Psoas muscle (tissue), 8 donors: ENCODE data around the gene ARPC1B. TPM values are rescaled to one million over a fixed set of nuclear protein-coding genes. Genes with fewer than 3 reads are reported as not detected.
"Not testable (repeated sequence)": the region's sequence is repeated elsewhere in the genome, so short reads cannot be mapped to it uniquely, and the experiment has no call there.

Source experiments
- ATAC-seq, 4 donors: fragments of 200-7000 bp; cut with Tn5 transposase; one replicate each; pipeline ENCODE4 v1.9.1; 2020; ENCODE audit warnings: moderate library complexity in 3 of 4, mild to moderate bottlenecking in 2 of 4
- DNase-seq, 2 donors: peaks; one replicate each; pipeline ENCODE4 v3.0.0-alpha.2; 2020
- H3K27ac ChIP-seq: fragments of 200-600 bp; one replicate; pipeline ENCODE4 v1.8.0; 2022
- H3K27me3 ChIP-seq, 3 donors: fragments of 200-600 bp in 1 of 3; one replicate each; pipeline versions ENCODE4 v1.6.1 to v1.8.0; 2013 to 2022; ENCODE audit warnings: low read length in 2 of 3, mild to moderate bottlenecking in 2 of 3, moderate library complexity in 1 of 3; ENCODE audit not compliant: insufficient read depth in 3 of 3
- H3K36me3 ChIP-seq, 2 donors: fragments of 200-600 bp in 1 of 2; one replicate each; pipeline versions ENCODE4 v1.6.1 to v1.8.0; 2013 to 2022; ENCODE audit warnings: low read depth in 1 of 2, mild to moderate bottlenecking in 1 of 2, moderate library complexity in 1 of 2; ENCODE audit not compliant: insufficient read depth in 1 of 2
- H3K4me1 ChIP-seq: fragments of 200-600 bp; one replicate; pipeline ENCODE4 v1.8.0; 2022
- H3K4me3 ChIP-seq: fragments of 200-600 bp; one replicate; pipeline ENCODE4 v1.8.0; 2022; ENCODE audit warnings: mild to moderate bottlenecking
- H3K9me3 ChIP-seq: fragments of 200-600 bp; one replicate; pipeline ENCODE4 v1.8.0; 2022
- CTCF ChIP-seq: fragments of 200-600 bp; IDR thresholded peaks from one replicate; pipeline ENCODE4 v1.8.0; 2022; ENCODE audit warnings: antibody characterized with exemption
- WGBS, 3 donors: extraction: QIAGEN DNeasy Blood & Tissue Kit; methylation state at CpG; one replicate each; pipeline versions ENCODE4 v1.1.6 to v1.1.7; 2013; 5-methylcytosine and 5-hydroxymethylcytosine counted together
- intact Hi-C, 2 donors: fragments of 100-400 bp; cut with DNase I; formaldehyde crosslinking; loops; one replicate each; pipeline versions ENCODE4 v1.11.0 to v1.14.2; 2022
- polyA plus RNA-seq, 3 donors: library from polyadenylated mRNA; stranded (reverse); fragments of 200-250 nt; gene quantifications; one replicate each; pipeline ENCODE4 v1.2.3, GENCODE V29; 2013
- total RNA-seq, 4 donors: library from RNA; stranded (reverse); fragmentation: NEBNext Ultra II Directional in 2 of 4; extraction: Animal tissue kit (Norgen Biotek cat#: 25700) in 2 of 4; gene quantifications; one replicate each; pipeline versions ENCODE4 v1.2.1 to v1.2.4, GENCODE V29; 2021 to 2023
- donor health status: healthy with polysubstance abuse.
- donor health status: DM: no; HTN: no; CAD: no; lungs with moderate emphysema.
- donor health status: Bipolar disorder and iron deficiency.
- donor health status: healthy.
- donor health status: DM: yes; HTN: yes; CAD: no.
- donor health status: DM: no; HTN: no; CAD: no.
- donor health status: DM: no; HTN: no; CAD: no.
- donor health status: DM: yes; HTN: yes; CAD: no.

Gene ARPC1B
- total and polyA plus RNA-seq, 7 donors = 12.9 to 61.5 (median 19.1) TPM

GRCh38 chr7:99410635-99411034, 36.1 kb downstream of the ARPC1B start:
- no peak for TF ChIP-seq CTCF
- DNase-seq (no peak), ATAC-seq (no peak)
- WGBS, 3 donors = 85 to 94% (median 87%) methylated on average over 2 of the region's 2 CpGs
- intact Hi-C loops = no loop called here
- no peaks in the 10 kb centered on the region for H3K27me3 ChIP-seq
- H3K36me3 ChIP-seq = peaks cover 9 to 59% of the 10 kb centered on the region in 2 donors
- H3K9me3 ChIP-seq = no peaks in the 10 kb centered on the region
- H3K27ac ChIP-seq = no peak overlapping the region
- H3K4me3 ChIP-seq = no peak overlapping the region
- peaks cover 24% of the 10 kb centered on the region for H3K4me1 ChIP-seq

GRCh38 chr7:99415513-99416127, 41.1 kb downstream of the ARPC1B start:
- H3K9me3 ChIP-seq, H3K27ac ChIP-seq, H3K27me3 ChIP-seq, H3K4me1 ChIP-seq, H3K4me3 ChIP-seq: not testable (repeated sequence)
- intact Hi-C loops = loop anchor here in 1 of 2 donors (5.0 kb wide), 1 partner anchor 48 kb away; no protein-coding TSS in a partner anchor
- 59 to 62% (median 61%) methylated on average over 16 to 17 of the region's 17 CpGs for WGBS, 3 donors
- ATAC-seq = peak in 1 of 4 donors; percentile 41
- TF ChIP-seq CTCF = peak; percentile 52
- H3K36me3 ChIP-seq = peaks cover 13 to 100% of the 10 kb centered on the region in 2 donors
- DNase-seq = peak; percentile 74 to 83

GRCh38 chr7:99418260-99418659, 43.7 kb downstream of the ARPC1B start:
- no peak for TF ChIP-seq CTCF
- DNase-seq (no peak), ATAC-seq (peak in 1 of 4 donors; percentile 12)
- no peaks in the 10 kb centered on the region for H3K9me3 ChIP-seq
- no peak overlapping the region for H3K27ac ChIP-seq
- no peak overlapping the region for H3K4me3 ChIP-seq
- H3K27me3 ChIP-seq = no peaks in the 10 kb centered on the region
- WGBS, 3 donors = 88% methylated on average over 9 of the region's 9 CpGs
- intact Hi-C loops = loop anchor here in 1 of 2 donors (5.0 kb wide), 1 partner anchor 51 kb away; no protein-coding TSS in a partner anchor
- H3K36me3 ChIP-seq = peaks cover 11 to 88% of the 10 kb centered on the region in 2 donors
- H3K4me1 ChIP-seq = no peaks in the 10 kb centered on the region

GRCh38 chr7:99419323-99420021, 44.9 kb downstream of the ARPC1B start:
- no peak for TF ChIP-seq CTCF
- DNase-seq = no peak
- Histone ChIP-seq H3K27me3 (no peaks in the 10 kb centered on the region), H3K36me3 (peaks cover 9 to 88% of the 10 kb centered on the region in 2 donors), H3K4me3 (no peak overlapping the region), H3K4me1 (no peaks in the 10 kb centered on the region), H3K9me3 (no peaks in the 10 kb centered on the region), H3K27ac (no peak overlapping the region)
- 84 to 86% (median 85%) methylated on average over 29 of the region's 29 CpGs for WGBS, 3 donors
- intact Hi-C loops = loop anchor here in 1 of 2 donors (5.0 kb wide), 1 partner anchor 52 kb away; no protein-coding TSS in a partner anchor
- ATAC-seq = peak in 1 of 4 donors; percentile 15
